Neutrophil (primary cell): ENCODE results near the gene SHISA9.

Experiments
- H3K27ac ChIP-seq: fragments of 200-600 bp; sonication (generic); 2 replicates; pipeline ENCODE4 v1.5.1; 2016; ENCODE audit warnings: mild to moderate bottlenecking, moderate library complexity
- H3K27me3 ChIP-seq: fragments of 200-600 bp; sonication (generic); 2 replicates; pipeline ENCODE4 v1.6.0; 2016; ENCODE audit warnings: mild to moderate bottlenecking
- H3K36me3 ChIP-seq: fragments of 200-600 bp; sonication (generic); 2 replicates; pipeline ENCODE4 v1.5.1; 2017
- H3K4me1 ChIP-seq, 2 experiments: fragments of 200-600 bp in 1 of 2; sonication (generic) in 1 of 2; 1 replicate in 1 of 2; 2 replicates in 1 of 2; pipeline versions ENCODE4 v1.5.1 to v1.6.1; 2013 to 2016; ENCODE audit warnings: low read depth in 1 of 2, low read length in 1 of 2, mild to moderate bottlenecking in 1 of 2, moderate library complexity in 1 of 2; ENCODE audit not compliant: control insufficient read depth in 1 of 2, insufficient read depth in 1 of 2
- H3K4me3 ChIP-seq, 2 experiments: fragments of 200-600 bp in 1 of 2; sonication (generic) in 1 of 2; 1 replicate in 1 of 2; 2 replicates in 1 of 2; pipeline ENCODE4 v1.5.1; 2013 to 2016; ENCODE audit warnings: low read depth in 1 of 2, low read length in 1 of 2, mild to moderate bottlenecking in 1 of 2, moderate library complexity in 1 of 2
- H3K9me3 ChIP-seq: fragments of 200-600 bp; sonication (generic); 2 replicates; pipeline ENCODE4 v1.5.1; 2016
- TF ChIP-seq, protein P1 (sequence below): fragments of 200-600 bp; sonication (generic); IDR thresholded peaks from 2 replicates; pipeline ENCODE4 v1.5.1; 2016; ENCODE audit warnings: antibody characterized with exemption

Gene SHISA9

DNA sequence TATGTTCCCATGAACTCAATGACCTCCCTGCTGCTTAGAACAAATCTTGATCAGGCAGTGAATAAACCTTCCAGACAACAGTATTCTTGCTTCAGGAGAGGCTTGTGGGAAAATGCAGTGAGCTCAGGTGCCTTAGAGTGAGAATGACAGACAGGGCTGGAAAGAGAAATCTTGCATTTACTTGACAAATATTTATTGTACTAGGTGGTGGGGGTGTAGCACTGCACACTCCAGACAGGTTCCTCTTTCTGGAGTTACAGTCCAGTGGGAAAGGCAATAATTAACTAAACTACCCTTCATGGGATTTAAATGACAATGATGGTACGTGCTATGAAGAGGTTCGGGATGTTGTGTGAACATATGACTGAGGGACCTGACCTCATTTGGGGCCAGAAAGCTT is 182.9 kb downstream of the SHISA9 start:
- H3K4me3 ChIP-seq = no peak overlapping the region
- TF ChIP-seq, protein P1, sequence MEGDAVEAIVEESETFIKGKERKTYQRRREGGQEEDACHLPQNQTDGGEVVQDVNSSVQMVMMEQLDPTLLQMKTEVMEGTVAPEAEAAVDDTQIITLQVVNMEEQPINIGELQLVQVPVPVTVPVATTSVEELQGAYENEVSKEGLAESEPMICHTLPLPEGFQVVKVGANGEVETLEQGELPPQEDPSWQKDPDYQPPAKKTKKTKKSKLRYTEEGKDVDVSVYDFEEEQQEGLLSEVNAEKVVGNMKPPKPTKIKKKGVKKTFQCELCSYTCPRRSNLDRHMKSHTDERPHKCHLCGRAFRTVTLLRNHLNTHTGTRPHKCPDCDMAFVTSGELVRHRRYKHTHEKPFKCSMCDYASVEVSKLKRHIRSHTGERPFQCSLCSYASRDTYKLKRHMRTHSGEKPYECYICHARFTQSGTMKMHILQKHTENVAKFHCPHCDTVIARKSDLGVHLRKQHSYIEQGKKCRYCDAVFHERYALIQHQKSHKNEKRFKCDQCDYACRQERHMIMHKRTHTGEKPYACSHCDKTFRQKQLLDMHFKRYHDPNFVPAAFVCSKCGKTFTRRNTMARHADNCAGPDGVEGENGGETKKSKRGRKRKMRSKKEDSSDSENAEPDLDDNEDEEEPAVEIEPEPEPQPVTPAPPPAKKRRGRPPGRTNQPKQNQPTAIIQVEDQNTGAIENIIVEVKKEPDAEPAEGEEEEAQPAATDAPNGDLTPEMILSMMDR = no peak
- no peak overlapping the region for H3K27ac ChIP-seq
- no peaks in the 10 kb centered on the region for H3K27me3 ChIP-seq
- no peaks in the 10 kb centered on the region for H3K4me1 ChIP-seq
- no peaks in the 10 kb centered on the region for H3K36me3 ChIP-seq
- H3K9me3 ChIP-seq = no peaks in the 10 kb centered on the region

DNA sequence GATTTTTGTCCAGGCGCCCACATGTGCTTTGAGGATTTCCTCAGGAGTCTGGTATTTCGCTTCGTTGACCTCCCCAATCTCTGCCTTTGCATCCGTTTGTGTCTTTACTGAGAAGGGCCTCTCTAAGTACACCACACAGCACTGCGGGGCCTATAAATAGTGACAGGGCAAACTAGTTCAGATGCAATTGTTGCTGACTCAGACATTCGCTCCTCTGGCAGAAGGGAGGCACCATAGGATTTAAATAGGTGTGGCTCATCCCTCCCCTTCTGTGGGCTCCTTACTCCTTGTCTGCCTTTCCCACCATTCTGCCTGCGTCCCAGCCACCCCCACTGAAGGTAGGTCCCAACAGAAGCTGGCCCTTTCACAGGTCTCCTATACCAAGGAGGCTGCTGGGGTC is 192.3 kb downstream of the SHISA9 start:
- Histone ChIP-seq H3K27ac (no peak overlapping the region), H3K27me3 (no peaks in the 10 kb centered on the region), H3K36me3 (no peaks in the 10 kb centered on the region), H3K9me3 (no peaks in the 10 kb centered on the region), H3K4me3 (no peak overlapping the region), H3K4me1 (no peaks in the 10 kb centered on the region)
- TF ChIP-seq, protein P1 = no peak

- H3K9me3 ChIP-seq = no peaks in the 10 kb centered on the region
- no peaks in the 10 kb centered on the region for H3K36me3 ChIP-seq
- TF ChIP-seq, protein P1 = no peak
- H3K4me1 ChIP-seq = no peaks in the 10 kb centered on the region
- H3K4me3 ChIP-seq = no peak overlapping the region
- H3K27ac ChIP-seq = no peak overlapping the region
- no peaks in the 10 kb centered on the region for H3K27me3 ChIP-seq
Measured at GRCh38 chr16:13095061-13095460, 193.7 kb downstream of the SHISA9 start.

DNA sequence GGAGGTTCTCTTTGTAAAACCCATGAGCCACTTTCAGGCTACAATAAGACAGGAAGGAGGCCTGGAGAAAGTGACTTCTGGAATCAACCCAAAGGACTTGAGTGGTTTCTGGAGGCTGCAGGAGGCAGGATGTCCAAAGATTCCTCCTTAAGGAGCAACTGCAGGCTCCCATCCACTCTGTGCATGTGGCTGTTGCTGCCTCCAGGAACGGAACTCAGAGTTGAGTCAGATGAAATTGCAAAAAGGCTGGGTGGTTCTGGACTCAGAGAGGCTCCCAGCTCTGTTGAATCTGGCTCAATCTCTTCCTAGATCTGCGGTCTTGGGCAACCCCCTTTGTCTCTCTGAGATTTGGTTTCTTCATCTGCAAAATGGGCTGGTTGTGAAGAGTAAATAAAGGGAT is 197.1 kb downstream of the SHISA9 start:
- TF ChIP-seq, protein P1 = no peak
- no peaks in the 10 kb centered on the region for H3K4me1 ChIP-seq
- no peaks in the 10 kb centered on the region for H3K27me3 ChIP-seq
- H3K27ac ChIP-seq = no peak overlapping the region
- H3K36me3 ChIP-seq = no peaks in the 10 kb centered on the region
- H3K9me3 ChIP-seq = no peaks in the 10 kb centered on the region
- no peak overlapping the region for H3K4me3 ChIP-seq

- no peaks in the 10 kb centered on the region for H3K27me3 ChIP-seq
- no peak overlapping the region for H3K27ac ChIP-seq
- H3K4me3 ChIP-seq = no peak overlapping the region
- H3K4me1 ChIP-seq = no peaks in the 10 kb centered on the region
- H3K9me3 ChIP-seq = no peaks in the 10 kb centered on the region
- TF ChIP-seq, protein P1 = no peak
- no peaks in the 10 kb centered on the region for H3K36me3 ChIP-seq
Measured at GRCh38 chr16:13099822-13100221, 198.4 kb downstream of the SHISA9 start.

- TF ChIP-seq, protein P1 = no peak
- H3K27me3 ChIP-seq = no peaks in the 10 kb centered on the region
- no peak overlapping the region for H3K27ac ChIP-seq
- no peaks in the 10 kb centered on the region for H3K9me3 ChIP-seq
- no peaks in the 10 kb centered on the region for H3K36me3 ChIP-seq
- H3K4me1 ChIP-seq = no peaks in the 10 kb centered on the region
- H3K4me3 ChIP-seq = no peak overlapping the region
Measured at GRCh38 chr16:13100970-13101369, 199.6 kb downstream of the SHISA9 start.
